HL-60/S4 treated with retinoic acid at 250 ng/mL for 4 days and 3 days (cell line): ENCODE measurements around the gene PDE6A.
"Not testable (repeated sequence)": the region's sequence is repeated elsewhere in the genome, so short reads cannot be mapped to it uniquely, and the experiment has no call there.

Source experiments
- in situ Hi-C: fragments of 300-500 bp; cut with MboI; formaldehyde crosslinking; loops from 2 replicates; pipeline ENCODE4 v1.7.0; 2022; ENCODE audit warnings: low sequenced_read_pairs

Gene PDE6A

GRCh38 chr5:149898811-149899210 is 45.8 kb downstream of the PDE6A start:
- in situ Hi-C loops, result no loop called here

DNA sequence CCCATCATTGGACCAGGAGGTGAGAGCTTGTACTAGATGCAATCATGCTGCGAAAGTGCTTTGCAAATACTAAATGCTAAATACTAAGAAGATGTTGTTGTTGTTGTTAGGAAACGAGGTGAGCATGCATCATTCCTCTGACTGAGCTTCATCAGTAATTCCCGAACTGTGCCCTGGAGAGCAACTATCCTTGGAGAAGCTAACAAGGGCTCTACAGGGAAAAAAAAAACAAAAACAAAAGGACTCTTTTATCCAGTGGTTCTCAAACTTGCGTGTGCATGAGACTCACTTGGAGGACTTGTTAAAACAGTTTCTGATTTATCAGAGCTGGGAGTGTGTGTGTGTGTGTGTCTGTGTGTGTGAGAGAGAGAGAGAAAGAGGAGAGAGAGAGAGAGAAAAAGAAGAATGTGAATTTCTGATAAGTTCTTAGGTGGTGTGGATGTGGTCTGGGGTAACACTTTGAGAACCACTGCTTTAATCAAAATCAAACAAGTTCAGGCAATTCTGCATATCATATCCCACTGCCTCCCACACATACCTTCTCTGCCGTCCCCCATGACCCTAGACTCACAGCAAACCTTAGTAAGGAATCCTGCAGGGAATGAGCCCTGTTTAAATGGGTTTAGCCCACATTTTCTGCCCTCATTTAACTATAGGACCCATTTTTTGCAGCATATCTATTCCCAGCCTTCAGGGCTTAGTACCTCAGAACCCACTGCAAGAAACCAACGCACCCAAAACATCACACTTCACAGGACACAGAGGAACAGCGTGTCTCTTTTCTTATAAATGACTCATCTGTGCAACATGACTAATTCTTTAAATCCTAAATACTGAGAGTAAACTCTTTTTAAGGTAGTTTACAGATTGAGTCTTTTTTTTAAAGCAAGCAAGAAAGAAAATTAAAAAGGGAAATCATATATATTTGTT is 48.9 kb downstream of the PDE6A start:
- in situ Hi-C loops, result no loop called here

DNA sequence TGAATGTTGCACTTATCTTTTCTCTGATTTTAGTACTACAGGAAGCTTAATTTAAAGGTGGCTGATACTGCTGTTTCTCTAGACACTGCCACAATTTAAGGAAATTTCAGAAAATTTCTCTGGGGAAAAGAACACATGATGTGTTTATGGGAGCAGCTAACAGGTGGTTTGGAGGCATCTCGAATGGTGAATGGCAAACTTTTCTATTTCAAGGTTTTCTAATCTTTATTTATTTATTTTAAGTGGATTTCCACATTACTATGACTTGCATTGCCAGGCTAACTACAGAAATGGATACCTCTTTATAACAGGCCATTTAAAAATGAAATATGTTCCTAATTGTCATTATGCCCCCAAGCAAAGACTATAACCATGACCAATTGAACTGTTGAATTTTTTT is 50.4 kb downstream of the PDE6A start:
- in situ Hi-C loops, result no loop called here

DNA sequence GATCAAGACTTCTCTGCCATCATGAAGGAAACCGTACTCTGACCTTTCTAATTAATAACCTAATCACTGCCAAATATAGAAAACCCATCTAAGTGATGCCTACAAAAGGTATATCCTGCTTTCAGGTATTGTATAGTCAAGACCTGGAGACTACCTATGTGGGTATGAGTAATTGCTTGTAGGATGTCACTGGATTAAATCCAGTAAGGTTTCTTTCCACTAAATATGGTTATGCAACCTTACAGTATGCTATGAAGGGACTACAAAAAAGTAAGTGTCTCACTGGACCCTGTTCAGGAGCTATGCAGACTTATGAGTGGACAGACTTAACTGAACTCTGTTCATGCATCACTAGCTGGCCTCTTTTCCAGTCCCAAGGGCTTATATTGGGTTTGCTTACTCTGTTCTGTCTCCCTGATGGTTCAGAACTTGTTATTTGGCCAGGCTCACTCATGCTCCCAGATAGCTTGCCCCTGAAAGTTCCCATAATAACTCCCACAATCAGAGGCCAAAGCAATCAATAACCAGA is 51.1 kb downstream of the PDE6A start:
- in situ Hi-C loops, result no loop called here

DNA sequence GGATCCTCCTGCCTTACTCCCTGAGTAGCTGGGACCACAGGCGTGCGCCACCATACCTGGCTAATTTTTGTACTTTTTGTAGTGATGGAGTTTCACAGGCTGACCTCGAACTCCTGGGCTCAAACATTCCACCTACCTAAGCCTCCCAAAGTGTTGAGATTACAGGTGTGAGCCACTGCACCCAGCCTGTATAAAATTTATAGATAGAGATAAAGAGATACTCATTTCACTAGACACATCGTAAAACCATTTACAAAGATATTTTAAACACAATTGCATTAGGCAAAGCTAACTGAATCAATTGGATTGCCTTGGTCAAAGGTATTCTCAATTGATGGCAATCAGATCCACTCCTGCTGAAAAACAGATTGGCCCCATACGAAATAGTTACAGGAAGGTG is 52.0 kb downstream of the PDE6A start:
- in situ Hi-C loops, result no loop called here

GRCh38 chr5:149888280-149888679 is 56.3 kb downstream of the PDE6A start:
- in situ Hi-C loops, result no loop called here

GRCh38 chr5:149887622-149888183 is 56.9 kb downstream of the PDE6A start:
- in situ Hi-C loops, result no loop called here

GRCh38 chr5:149886692-149887470 is 57.7 kb downstream of the PDE6A start:
- in situ Hi-C loops, result no loop called here

DNA sequence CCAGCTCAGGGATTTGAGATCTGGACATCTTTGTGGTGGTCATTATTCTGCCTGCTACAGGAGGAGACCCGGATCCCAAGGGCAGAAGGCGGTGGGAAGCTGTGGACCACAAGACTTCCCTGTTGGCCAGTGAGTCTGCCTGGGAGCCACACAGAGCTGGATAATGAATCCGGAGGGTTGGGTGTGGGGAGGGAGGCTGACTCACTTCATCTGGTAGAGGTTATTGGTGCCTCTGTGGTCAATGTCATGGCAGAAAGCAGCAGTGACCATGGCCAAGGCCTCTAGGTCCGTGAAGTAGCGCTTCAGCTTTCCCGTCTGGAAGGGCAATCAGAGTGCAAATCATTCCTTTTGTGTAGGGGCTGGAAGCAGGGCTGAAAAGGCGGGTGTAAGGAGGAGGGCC is 58.5 kb downstream of the PDE6A start:
- in situ Hi-C loops, result no loop called here

- in situ Hi-C loops, result no loop called here
These were observed 59.1 kb downstream of the PDE6A start for GRCh38 chr5:149885513-149885912.

DNA sequence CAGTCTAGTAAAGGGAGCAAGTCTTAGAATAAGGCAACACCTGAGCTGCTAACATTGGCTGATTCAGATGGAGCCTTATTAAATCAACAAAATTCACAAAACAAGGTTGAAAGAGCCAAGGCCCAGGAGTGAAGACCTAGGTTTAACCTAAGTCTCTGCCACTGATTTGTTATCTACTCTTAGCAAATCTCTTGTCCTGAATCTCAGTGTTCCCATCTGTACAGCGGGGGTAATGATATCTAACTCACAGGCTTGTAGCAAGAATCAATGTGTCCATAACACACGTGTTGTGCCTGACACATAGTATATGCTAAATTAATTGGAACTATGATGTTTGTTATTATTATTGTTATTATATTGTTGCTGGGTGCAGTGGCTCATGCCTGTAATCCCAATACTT is 61.0 kb downstream of the PDE6A start:
- in situ Hi-C loops, result no loop called here

DNA sequence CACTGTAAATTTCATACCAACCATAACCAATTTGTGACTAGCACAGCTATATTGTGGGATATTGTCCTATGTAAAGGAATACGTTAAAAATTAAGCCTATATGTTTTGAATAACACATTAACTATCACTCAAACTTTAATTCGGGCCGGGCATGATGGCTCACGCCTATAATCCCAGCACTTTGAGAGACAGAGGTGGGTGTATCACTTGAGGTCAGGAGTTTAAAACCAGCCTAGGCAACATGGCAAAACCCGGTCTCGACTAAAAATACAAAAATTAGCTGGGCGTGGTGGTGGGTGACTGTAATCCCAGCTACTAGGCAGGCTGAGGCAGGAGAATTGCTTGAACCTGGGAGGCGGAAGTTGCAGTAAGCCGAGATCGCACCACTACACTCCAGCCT is 62.0 kb downstream of the PDE6A start:
- in situ Hi-C loops, result not testable (repeated sequence)

DNA sequence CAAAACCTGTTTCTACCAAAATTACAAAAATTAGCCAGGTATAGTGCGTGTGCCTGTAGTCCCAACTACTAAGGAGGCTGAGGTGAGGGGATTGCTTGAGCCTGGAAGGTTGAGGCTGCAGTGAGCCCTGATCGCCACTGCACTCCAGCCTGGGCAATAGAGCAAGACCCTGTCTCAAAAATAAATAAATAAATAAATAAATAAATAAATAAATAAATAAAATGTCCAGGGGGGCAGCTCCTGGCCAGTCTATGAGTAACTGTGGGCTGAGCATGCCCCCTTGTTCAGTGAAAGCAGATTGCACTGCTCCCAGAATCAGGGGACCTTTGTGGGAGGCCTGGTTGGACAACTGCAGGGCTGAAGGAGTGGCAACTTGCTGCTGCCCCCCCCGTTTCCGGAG is 62.7 kb downstream of the PDE6A start:
- in situ Hi-C loops, result no loop called here

GRCh38 chr5:149881069-149881622 is 63.4 kb downstream of the PDE6A start:
- in situ Hi-C loops, result no loop called here

GRCh38 chr5:149879593-149879992 is 65.0 kb downstream of the PDE6A start:
- in situ Hi-C loops, result not testable (repeated sequence)

GRCh38 chr5:149878371-149878770 is 66.2 kb downstream of the PDE6A start:
- in situ Hi-C loops, result no loop called here

DNA sequence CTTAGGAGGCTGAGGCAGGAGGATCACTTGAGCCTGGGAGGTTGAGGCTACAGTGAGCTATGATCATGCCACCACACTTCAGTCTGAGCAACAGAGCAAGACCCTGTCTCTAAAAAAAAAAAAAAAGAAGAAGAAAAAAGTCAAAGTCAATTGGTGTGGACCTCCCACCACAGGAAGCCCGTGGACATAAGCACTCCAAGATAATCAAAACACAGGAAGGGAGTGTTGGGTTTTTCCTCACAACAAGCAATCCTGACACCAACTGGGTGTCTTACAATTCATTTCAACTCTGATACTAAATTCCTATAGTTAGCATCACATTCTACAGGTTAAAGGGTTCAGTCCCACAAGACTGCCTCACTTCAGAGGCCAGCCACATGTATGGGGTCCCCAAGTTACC is 70.7 kb downstream of the PDE6A start:
- in situ Hi-C loops, result no loop called here

GRCh38 chr5:149872351-149873040 is 72.1 kb downstream of the PDE6A start:
- in situ Hi-C loops, result no loop called here

DNA sequence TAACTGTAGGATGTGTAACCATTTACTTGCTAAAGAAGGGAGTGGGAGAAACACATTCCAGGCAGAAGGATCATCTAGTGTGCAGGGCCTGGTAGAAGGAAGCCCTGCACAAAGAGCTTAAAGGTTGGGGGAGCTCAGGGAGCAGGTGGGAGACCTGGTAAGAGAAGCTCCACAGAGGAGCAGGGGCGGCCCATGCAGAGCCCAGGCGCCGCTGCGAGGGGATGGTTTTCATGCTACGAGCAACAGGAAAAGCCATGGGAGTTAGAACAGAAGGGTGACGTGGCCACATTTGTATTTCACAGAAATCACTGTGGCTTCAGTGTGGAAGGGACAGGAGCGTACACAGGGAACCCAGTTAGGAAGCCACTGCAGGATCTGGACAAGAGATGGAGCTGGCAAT is 73.1 kb downstream of the PDE6A start:
- in situ Hi-C loops, result no loop called here

DNA sequence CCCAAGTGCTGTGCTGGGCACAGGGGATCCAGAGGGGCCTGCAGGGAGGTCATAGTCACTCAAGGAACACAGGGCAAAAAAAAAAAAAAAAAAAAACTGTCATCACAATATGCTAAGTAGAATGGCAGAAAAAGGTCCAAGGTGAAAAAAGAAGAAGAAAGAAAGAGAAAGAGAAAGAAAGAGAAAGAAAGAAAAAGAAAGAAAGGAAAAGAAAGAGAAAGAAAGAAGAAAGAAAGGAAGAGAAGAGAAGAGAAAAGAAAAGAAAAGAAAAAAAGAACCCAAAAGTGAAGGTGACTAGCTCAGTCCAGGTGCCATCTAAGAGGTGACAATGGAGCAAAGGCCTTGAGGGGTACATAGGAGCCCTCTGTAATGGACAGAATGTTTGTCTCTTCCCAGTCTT is 73.9 kb downstream of the PDE6A start:
- in situ Hi-C loops, result no loop called here

DNA sequence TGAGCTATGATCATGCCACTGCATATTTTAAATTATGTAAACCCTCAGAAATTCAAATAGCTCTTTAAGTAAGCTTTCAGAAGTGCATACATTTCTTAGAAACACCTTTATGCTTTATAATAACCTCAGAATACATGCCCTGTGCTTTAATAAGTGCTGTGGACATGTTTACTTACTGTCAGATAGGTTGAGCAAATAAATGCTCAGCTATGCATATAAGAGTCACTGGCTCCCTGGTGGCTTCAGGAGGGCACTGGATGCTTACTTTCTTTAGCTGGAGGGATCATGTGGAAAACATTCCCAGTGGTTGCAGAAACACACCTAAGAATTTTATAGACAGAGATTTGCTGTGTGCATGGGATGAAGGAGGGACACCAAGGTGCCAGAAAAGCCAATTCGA is 74.4 kb downstream of the PDE6A start:
- in situ Hi-C loops, result no loop called here
